GM19240 (cell line): ENCODE data around the gene LRPAP1.
"Not testable (repeated sequence)": the region's sequence is repeated elsewhere in the genome, so short reads cannot be mapped to it uniquely, and the experiment has no call there.

Experiments used
- DNase-seq: peaks from one replicate; pipeline ENCODE4 v3.0.0; 2011; ENCODE audit warnings: low spot score; ENCODE audit not compliant: insufficient read length

The LRPAP1 gene

GRCh38 chr4:3562127-3562526, 29.9 kb upstream of the LRPAP1 start:
- not testable (repeated sequence) for DNase-seq

- not testable (repeated sequence) for DNase-seq
These were observed 28.2 kb upstream of the LRPAP1 start for GRCh38 chr4:3560465-3560864.

- not testable (repeated sequence) for DNase-seq
These were observed 27.4 kb upstream of the LRPAP1 start for GRCh38 chr4:3559381-3560290.

- not testable (repeated sequence) for DNase-seq
These were observed 26.3 kb upstream of the LRPAP1 start for GRCh38 chr4:3558514-3558836.

DNA sequence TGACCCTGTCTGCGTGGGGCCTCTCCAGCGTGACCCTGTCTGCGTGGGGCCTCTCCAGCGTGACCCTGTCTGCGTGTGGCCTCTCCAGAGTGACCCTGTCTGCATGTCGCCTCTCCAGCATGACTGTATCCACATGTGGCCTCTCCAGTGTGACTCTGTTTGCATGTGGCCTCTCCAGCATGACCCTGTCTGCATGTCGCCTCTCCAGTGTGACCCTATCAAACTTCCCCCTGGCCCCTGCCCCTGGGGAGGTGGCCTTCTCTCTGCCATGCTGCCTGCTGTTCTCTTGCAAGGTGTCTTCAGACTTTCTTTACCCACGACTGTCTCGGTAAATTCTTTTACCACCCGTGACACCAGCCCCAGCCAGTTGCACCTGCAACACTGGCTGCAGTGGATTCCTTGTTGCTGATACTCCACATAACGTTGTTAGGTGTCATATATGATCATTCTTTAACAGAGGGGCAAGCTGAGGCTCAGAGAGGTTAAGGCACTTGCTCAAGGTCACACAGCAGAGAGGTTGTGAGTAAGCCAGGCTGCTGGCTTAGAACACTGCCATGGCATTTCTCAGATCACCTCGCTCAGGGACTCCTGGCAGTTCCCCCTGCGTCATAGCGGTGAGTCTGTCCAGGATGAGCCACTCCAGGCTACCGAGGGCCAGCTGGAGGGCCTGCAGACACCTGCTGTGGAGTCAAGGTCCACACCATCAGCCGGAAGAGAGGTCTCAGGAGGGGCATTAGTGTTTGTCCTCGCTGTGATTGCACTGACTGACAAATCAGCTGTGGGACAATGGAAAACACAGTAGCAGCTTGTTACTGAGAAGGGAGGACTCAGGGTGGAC, 25.7 kb upstream of the LRPAP1 start:
- DNase-seq = not testable (repeated sequence)

DNA sequence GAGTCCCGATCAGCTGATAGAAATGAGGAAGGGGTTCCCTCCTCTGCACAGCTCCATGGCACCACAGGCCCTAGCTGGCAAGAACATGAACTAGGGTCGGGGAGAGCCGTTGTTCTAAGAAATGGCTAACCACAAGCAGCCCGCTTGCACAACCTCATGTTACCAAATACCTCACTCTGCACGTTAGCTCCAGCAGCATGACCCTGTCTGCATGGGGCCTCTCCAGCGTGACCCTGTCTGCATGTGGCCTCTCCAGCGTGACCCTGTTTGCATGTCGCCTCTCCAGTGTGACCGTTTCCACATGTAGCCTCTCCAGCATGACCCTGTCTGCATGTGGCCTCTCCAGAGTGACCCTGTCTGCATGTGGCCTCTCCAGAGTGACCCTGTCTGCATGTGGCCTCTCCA, 24.9 kb upstream of the LRPAP1 start:
- not testable (repeated sequence) for DNase-seq

DNA sequence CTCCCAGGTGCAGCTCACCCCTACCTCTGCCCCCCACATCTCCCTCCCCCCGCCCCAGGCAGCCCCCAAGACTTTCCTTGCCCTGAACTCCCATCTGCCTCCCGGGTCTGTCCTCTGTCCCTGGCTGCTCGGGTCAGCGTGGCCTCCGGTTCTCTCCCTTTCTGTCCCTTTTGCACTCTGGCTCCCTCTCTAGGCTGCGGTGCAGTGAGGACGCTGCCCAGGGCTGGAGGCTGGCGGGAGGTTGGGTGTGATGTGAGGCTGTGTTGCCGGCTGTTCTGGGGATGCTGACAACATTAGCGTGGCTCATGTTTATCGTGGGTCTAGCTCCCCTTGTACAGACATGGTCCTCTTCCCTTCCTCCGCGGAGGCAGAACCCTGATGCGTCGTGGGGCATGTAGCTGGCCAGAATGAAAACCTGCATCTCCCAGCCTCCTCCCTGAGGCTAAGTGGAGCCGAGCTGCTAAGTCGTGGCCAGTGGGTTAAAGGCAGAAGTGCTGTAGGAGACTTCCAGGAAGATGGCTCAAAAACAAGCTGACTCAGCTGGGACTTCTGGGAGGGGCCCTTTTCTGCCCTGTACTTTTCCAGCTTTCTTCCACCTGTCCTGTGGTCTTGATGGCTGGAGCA, 24.1 kb upstream of the LRPAP1 start:
- not testable (repeated sequence) for DNase-seq

DNA sequence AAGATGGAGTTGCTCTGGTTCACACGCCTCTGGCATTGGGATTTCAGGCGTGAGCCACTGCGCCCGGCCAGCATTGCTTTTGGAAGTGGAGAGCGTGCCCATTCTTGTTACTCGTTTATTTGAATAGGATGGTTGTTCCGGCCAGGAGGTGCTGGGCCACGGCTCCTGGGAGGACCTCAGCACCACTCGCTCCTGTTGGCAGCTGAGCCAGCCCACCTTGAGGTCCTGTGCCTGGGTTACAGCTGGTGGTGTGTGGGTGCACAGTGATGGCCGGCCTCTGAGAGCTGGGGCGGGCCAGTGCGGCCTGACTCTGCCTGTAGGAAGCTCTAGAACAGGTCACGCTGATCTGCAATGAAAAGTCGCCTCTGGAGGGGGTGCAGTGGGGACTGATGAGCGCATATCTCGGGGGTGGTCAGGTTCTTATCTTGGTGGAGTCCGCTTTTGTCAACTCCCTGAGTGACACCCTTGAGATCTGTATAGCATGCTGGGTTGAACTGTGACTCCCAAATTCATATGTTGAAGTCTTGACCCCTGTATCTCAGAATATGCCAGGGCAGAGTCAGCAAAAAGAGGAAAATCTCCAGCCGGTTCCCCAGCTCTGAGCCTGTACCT, 23.3 kb upstream of the LRPAP1 start:
- not testable (repeated sequence) for DNase-seq

- DNase-seq = not testable (repeated sequence)
These were observed 19.1 kb upstream of the LRPAP1 start for GRCh38 chr4:3551366-3551765.

DNA sequence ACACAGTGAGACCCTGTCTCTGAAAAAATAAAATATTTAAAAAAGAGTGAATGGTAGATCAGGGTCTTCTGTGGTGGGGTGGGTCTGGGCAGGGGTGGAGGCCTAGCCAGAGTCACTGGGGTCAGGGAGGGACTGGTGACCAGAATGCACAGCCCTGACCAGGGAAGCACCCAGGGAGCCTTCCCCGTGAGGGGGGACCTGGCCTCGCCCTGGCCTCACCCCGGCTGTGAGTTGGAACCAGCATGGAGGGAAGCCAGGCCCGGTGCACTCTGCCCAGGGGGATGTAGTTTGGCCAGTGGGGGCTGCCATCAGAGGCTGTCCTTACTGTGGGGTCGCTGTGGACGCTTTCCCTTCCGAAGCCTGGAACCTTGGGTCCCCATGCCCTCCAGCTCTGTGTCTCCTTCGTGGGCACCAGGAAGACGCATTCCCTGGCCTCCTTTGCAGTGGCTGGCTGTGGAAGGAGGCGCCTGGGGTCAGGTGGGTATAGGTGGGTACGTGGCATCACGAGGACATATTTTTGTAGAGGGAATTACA, 18.6 kb upstream of the LRPAP1 start:
- not testable (repeated sequence) for DNase-seq

- DNase-seq = not testable (repeated sequence)
These were observed 17.8 kb upstream of the LRPAP1 start for GRCh38 chr4:3550041-3550440.

- DNase-seq = not testable (repeated sequence)
These were observed 17.4 kb upstream of the LRPAP1 start for GRCh38 chr4:3549694-3550001.

DNA sequence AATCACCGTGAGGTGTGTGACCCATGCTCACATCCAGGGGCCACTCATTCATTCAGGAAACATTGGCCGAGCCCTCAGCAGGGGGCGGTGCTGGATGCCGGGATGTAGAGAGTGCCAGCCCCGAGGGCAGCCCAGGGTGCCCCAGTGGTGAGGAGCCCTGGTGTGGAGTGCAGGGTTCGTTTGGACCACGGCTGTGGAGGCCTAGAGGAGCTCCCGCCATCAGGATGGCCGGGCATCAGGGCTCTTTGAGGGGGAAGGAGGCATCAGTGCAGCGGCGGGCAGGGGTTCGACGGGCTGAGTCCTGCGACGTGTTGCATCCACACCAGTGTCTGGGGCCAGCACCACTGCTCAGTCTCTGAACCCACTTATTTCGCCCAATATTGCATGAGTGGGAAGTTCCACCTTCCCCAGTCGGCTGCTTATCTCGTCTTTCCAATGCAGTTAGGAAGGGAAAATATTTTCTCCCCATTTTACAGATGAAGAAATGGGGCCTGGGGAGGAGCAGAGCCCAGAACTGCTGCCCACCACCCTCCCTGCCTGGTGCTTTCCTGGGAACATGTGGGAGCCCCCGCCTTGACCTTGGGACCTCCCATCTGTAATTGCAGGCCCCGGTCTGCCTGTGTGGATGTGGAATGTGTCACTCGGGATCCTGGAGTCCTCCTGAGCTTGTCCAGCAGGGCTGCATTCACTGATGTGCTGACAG, 16.9 kb upstream of the LRPAP1 start:
- DNase-seq = not testable (repeated sequence)

- DNase-seq = not testable (repeated sequence)
These were observed 14.5 kb upstream of the LRPAP1 start for GRCh38 chr4:3546721-3547120.

- not testable (repeated sequence) for DNase-seq
These were observed 13.1 kb upstream of the LRPAP1 start for GRCh38 chr4:3545351-3545750.

- not testable (repeated sequence) for DNase-seq
These were observed 12.2 kb upstream of the LRPAP1 start for GRCh38 chr4:3544259-3545025.

DNA sequence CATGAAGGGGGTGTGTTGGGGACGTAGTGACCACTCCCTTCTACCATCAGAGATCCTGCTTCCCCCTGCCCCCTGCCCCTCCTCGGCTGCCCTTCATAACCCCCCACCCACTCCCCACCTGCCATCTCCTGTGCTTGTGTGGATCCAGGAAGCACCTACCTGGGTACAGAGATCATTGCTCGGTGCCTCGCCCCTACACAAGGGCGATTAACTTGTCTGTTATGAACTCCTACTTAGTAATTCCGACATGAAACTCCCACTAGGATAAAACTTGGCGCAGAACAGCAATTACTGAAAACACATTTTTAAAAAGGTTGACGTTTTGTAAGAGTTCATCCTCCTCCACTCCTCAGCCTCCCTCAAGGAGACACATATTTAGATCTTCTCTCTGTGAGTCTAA, 11.2 kb upstream of the LRPAP1 start:
- DNase-seq = not testable (repeated sequence)

- DNase-seq = not testable (repeated sequence)
These were observed 6.7 kb upstream of the LRPAP1 start for GRCh38 chr4:3538906-3539305.

DNA sequence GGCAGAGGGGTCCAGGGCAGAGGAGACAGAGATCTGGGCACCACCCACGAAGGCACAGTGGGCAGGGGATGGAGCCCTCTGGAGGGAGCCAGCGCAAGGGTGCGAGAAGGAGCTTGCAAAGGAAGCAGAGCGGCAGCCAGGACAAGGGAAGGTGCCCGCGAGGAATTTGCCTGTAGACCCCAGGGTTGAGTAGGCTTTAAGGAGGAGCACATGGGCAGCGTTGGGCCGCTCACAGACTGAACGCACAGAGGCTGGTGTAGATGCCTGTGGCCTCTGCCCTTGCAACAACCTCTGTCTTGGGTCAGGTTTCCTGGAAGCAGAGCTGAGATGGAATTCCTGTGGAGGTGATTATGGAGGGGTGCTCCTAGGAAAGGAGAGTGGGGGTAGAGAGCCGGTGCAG, 3.6 kb upstream of the LRPAP1 start:
- DNase-seq = not testable (repeated sequence)

DNA sequence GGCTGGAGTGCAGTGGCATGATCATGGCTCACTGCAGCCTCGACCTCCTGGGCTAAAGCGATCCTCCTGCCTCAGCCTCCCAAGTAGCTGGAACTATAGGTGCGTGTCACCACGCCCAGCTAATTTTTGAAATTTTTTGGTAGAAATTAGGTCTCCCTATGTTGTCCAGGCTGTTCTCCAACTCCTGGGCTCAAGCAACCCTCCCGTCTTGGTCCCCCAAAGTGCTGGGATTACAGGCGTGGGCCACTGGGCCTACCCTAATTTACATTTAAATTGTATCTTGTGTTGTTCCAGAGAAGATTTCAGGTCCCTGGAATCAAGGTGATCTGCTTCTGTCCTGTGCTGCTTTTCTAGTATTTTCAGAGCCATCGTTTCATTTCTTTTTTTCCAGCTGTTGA, 1.2 kb upstream of the LRPAP1 start:
- DNase-seq = no peak
